Fibroblast of skin of scalp (primary cell): ENCODE data around the gene BAG5.
"Not testable (repeated sequence)": the region's sequence is repeated elsewhere in the genome, so short reads cannot be mapped to it uniquely, and the experiment has no call there.

ENCODE experiments used
- DNase-seq: peaks from one replicate; pipeline ENCODE4 v3.0.0-alpha.2; 2013

Gene BAG5

GRCh38 chr14:103521951-103522563, 40.4 kb downstream of the BAG5 start:
- DNase-seq: no peak

DNA sequence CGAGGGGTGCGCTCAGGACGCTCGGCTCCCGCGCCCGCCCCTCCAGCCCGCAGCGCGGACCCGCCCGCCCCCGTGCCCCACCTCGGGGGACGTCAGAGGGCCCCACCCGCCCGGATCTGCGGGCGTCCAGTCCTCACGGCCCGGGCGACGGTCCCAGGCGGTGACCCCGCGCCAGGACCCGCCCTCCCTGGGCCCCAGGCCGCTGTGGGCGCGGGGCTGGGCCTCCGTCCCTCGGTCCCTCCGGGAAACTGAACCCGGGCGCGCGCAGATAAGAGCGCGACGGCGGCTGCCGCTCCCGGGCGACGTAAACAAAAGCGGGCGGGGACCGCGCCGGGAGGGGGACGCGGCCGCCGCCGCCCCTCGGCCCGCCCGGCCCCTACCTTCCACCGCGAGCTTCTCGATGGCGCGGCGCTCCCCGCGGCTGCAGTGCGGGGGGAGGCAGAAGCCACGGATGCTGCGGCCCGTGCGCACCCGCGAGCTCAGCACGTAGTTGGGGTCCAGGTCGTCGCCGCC, 41.0 kb downstream of the BAG5 start:
- no peak for DNase-seq

DNA sequence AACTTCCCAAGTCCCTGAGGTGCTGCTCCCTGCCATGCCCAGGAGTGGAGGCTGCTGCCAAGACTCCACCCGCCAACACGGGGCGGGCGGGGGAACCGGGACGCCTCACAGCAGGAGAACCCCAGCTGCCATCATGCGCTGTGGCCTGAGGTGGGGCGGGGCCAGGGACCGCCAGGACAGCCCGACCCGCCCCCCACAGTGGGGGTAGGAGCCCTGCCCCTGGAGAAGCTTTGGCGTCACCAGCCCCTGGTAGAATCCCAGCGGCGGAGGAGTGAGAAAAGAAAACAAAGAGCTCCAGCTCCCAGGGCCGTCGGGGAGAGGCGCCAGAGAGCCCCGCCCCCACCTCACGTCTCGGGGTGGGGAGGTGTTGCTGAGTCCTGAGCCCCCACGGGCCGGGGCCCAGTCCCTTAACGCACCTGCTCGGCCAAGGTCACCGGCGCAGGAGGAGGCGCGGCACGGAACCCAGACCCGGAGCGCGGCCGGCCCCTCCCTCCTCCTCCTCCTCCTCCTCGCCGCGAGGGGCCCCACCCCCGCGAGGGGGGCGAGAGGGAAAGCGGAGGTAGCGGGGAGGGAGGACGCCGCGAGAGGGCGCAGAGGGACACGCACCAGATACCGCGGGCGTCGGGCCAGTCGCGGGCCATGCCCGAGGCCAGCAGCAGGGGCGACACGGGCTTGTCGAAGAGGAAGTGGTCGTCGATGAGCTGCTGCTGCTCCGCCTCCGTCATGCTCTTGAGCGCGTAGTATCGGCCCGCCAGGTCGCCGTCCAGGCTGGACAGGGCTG, 41.6 kb downstream of the BAG5 start:
- DNase-seq: peak; percentile 79

- no peak for DNase-seq
These were observed 42.2 kb downstream of the BAG5 start for GRCh38 chr14:103520269-103520656.

DNA sequence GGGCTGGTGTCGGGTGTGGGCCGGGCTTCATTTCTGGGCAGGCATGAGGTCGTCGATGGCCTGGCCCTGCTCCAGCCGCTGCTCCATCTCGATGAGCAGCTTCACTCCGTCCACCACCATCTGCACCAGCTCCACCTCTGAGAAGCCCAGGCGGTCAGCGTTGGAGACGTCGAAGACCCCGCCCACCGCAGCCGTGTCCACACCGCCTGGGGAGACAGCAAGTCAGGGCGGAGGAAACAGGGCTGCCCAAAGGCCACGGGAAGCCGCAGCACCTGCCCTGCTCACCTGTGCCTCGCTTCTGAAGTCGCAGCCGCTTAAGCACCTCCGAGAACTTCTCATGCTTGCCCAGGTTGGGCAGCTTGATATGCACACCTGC, 42.6 kb downstream of the BAG5 start:
- no peak for DNase-seq

DNA sequence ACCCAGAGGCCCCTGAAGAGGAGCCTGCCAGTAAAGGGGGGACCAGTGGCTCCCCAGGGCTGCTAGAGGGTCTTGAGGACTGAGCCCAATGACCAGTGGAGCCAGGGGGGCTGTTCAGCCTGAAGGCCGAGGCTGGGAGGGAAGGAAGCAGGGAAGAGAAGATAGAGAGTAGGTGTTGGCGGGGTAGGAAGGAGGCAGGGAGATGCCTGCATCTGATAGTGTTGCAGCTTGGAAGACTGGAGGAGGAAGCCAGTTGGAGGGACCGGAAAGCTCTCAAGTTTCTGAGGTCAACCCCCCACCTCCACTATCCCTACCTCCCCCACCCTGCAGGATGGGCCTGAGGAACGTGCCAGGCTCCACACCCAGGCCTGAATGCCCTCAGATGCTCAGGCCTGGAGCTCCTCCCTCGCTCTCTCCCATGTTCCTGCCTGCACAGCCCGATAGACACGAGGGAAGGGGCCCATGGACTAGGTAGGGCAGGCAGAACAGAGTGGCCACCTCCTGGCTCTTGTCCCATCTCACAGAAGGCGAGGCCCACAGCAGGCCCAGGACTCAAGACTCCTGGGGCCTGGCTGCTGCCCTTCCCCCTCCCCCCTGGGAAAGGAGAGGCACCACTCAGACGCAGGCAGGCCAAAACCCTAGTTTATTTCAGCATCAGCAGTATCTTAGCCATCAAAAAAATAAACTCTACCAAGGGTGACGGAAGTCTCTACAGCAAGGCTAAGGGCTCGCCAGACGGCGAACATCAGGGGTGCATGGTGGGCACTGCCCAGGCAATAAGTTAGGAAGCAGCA, 43.2 kb downstream of the BAG5 start:
- peak; percentile 44 for DNase-seq

DNA sequence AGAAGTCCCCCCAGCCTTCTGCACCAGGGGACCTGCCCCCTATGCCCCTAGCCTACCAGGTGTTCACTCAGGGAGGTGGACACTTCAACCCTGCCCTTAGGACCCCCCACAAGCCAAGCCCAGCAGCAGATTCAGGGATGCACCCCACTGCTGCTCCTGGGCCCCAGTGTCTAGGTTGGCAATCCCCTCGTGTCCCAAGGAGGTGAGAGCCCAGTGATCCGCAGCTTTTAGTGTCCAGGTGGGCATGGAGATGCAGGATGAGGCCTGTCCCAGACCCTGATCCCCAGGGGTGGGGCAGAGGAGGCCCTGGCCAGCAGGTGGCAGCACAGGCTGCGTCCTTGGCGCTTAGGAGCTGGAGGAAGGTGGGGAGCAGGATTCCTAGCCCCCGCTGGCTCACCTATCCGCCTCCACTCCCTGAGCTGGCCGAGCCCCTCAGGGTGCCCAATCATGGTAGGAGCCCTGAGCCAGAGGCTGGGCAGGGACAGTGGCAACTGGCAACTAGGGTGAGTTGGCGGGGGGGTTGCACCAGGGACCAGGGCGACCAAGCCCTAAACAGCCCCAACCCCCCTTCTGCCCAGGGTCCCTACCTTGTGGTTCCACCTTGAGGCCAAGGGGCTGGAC, 43.9 kb downstream of the BAG5 start:
- peak; percentile 42 for DNase-seq

- no peak for DNase-seq
These were observed 44.6 kb downstream of the BAG5 start for GRCh38 chr14:103517721-103518421.

- no peak for DNase-seq
These were observed 45.3 kb downstream of the BAG5 start for GRCh38 chr14:103517174-103517566.

- DNase-seq: no peak
These were observed 45.9 kb downstream of the BAG5 start for GRCh38 chr14:103516426-103517173.

GRCh38 chr14:103514596-103515421, 47.6 kb downstream of the BAG5 start:
- no peak for DNase-seq

DNA sequence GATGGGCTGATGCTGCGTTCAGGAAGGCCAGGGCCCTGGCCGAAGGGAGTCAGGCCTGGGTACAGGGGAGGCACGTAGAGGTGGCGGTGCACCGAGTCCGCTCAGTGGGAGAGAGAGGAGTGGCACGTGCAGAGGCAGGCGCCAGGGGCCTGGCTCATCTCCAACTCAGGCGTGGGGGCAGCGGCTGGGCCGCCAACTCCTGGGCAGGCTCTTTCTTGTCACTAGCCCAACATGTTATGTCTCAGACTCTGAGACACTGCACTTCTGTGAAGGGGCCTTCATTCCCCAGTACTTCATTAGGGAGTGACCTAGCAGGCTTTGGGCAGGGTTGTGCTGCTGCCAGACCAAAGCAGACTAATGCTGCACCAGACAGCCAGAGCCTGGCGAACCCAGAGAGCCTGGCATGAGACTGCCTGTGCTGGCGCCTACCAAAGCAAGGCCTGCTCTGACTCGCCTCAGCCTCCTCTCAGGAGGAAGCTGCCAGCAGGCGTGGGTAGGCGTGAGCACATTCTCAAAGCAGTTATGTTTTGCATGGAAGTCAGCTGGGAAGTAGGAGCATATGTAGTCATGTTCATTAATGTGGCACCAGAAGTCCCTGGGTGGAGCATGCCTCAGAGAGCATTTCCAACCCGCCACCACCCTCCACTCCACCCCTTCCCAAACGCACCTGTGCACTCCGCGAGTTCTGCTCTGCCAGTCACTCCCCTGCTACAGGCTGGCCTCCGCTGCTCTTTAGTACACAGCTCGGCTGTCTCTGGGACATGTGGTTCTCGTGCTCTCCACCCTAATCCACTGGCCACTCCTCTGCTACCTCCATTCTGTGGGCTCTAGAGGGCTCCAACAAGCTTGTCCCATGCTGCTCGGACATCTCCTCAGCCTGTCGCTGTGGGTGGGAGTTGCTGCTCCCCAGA, 49.5 kb downstream of the BAG5 start:
- DNase-seq: no peak

- DNase-seq: not testable (repeated sequence)
These were observed 50.3 kb downstream of the BAG5 start for GRCh38 chr14:103512180-103512579.

GRCh38 chr14:103510724-103511693, 51.4 kb downstream of the BAG5 start:
- no peak for DNase-seq

DNA sequence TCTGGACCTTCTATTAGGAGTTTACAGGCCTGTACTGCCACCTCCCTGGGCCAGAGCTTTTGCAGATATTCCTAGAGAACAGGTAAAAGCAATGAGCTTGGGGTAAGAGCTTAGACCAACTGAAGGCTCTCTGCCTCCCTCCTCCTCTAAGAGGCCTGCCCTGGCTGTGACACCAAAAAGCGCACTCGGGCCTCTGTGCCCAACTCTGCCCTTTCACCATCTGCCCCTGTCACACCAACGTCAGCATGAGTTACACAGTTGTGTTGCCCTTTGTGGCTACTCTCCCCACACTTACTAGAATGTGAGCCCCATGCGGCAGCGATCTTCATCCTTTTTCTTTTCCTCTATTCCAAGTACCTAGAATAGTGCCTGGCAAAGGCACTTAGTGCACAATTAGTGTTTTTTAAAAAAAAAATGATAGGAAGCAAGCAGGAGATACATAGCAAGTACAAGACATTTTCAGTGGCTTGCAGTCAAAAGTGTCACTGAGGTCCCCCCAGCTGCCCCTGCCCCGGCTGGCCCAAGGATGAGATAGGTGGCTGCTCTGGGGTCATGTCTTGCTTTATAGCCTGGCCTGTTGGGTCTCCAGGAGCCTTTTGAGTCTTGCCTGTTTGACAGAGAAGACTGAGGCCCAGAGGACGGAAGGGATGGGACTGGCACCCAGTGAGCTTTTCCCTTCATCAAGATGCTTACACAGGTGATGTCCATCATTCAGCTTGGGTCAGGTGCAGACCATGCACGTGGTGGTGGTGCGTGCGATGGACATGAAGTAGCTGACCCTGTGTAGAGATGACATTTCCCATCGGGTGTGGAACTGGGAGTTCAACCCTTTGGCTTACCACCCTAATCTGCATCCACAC, 52.4 kb downstream of the BAG5 start:
- DNase-seq: no peak

DNA sequence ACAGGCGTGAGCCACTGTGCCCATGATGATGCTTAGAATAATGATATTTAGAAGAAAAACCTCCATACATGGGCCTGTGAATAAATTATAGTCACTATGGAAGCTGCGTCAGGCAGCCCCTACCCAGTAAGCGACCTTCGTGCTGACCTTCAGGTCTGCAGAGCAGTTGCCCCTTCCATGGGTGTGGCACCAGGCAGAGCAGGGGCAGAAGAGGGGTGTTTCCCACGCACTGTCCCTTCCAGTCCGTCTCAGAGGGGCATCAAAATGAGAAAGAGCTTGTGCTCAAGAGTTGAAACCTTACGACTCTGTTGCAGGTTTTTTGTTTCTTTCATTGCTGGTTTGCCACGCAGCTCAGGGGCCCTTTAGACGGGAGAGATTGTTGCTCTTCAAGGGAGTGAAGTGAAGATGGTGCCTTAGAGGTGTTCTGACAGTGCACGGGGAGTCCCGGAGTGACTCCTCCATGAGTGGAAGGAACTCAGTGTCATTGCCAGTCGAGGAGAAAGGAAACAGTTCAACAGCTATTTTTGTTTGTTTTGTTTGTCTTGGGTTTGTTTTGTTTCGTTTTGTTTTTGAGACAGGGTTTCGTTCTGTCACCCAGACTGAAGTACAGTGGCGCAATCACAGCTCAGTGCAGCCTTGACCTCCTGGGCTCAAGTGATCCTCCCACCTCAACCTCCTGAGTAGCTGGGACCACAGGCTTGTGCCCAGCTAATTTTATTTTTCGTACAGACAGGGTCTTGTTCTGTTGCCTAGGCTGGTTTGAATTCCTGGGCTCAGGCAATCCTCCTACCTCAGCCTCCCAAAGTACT, 53.7 kb downstream of the BAG5 start:
- no peak for DNase-seq
